GM21515 (cell line): ENCODE measurements around the gene ETNK2.

Experiments
- ATAC-seq: cut with Tn5 transposase; IDR thresholded peaks from one replicate; pipeline ENCODE4 v1.9.1; 2021; ENCODE audit not compliant: unreplicated experiment

Gene ETNK2

GRCh38 chr1:204151552-204152309 is at the start of gene ETNK2:
Gene ETNK2, minus strand, starts transcription at chr1:204152044. Its CDS starts 192 bp downstream, at chr1:204151852.
- ATAC-seq: no peak

DNA sequence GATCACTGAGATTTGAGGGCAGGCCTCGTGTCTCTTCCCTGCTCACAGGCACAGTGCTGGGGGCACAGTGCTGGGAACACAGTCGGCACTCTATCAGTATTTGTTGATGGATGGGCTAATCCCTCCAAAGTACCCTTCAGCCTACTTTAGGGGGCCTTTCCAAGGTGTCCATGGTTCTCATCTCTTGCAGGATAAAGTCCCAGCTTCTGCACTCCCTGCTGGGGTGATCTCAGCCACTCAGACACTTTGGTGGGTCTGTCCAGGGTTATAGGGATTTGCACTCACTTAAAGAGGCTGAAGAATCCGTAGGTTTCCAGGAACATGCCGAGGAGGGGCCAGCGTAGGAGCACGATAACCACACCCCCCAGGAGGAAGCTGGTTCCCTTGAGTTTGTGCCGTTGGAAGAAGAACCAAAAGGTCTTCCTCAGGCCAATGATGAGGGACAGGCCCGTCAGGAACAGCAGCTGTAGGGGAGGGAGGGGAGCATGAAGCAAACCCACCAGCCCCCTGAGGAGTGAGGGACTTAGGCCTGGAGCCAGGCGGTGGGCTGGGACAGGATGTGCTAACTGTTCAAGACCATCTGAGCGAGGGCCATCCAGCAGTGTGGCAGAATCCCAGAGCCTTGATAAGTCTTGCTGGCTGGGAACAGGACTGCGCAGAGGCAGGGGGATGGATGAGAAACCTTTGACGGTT is 49.6 kb upstream of the ETNK2 start:
- no peak for ATAC-seq

DNA sequence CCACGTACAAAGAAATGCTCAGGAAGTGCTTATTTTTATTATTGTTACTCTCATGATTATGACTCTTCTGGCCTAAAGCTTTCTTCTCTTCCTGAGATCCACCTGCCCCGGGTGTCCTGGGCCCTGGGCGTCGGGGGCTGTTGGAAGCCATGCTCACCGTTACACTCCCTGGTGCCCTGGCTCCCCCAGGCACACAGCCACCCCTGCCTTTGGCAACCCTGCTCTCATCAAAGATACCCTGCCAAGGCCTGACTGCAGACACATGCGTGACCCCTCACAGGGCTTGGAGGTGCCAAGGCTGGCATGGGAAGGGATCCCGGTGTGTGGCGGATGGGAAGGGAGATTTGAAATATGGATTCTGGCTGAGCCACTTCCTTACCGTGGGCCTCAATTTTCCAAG is 47.7 kb upstream of the ETNK2 start:
- no peak for ATAC-seq

DNA sequence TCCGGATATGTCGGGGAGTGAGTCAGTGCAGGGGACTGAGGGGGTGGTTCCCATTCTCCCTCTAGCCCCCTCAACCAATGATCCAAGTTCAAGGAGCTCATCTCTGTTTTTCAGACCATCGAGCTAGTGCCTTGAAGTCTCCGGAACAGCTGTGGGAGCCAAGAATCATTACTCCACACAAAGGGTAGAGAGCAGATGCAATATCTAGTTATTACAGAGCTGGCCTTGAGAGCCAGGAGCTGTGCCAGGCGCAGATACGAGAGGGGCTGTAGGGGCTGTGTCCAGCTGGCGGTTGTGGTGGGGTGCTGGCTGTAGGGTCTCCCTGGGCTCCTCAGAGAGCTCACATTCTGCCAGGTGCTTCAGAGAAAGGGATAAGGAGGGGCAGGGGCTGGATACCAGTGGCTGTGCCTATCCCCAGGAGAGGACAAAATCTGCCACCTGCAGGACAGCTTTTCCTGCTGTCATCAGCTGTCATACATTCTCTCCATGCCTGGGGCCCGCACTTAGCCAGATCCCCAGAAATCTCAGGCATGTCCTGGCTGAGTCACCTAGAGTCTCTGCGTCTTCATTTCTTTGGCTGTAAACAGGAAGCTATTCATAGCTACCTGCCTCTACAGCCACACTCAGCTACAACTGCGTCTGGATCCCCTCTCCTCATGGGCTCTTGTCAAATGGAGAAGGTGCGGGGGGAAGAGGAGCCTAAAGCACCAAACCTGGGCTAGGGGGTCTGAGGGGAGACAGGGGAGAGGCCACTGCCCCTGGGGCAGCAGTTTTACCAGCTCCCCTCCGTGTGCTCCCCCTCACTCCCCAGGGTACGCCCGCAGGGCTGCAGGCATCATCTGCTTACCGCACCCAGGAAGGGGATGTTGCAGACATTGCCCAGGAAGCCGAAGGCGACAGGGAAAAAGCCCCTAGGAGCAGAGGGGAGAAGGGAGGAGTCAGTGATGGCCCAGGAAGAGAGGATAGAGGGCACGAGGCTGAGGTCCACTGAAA is 46.8 kb upstream of the ETNK2 start:
- ATAC-seq: no peak

- ATAC-seq: no peak
Observed at GRCh38 chr1:204197068-204197467, 45.2 kb upstream of the ETNK2 start.

GRCh38 chr1:204196068-204196795 is 44.4 kb upstream of the ETNK2 start, which contains the start of gene KISS1:
Gene KISS1, minus strand, starts transcription at chr1:204196491. Its CDS starts 3,615 bp downstream, at chr1:204192876.
- no peak for ATAC-seq

DNA sequence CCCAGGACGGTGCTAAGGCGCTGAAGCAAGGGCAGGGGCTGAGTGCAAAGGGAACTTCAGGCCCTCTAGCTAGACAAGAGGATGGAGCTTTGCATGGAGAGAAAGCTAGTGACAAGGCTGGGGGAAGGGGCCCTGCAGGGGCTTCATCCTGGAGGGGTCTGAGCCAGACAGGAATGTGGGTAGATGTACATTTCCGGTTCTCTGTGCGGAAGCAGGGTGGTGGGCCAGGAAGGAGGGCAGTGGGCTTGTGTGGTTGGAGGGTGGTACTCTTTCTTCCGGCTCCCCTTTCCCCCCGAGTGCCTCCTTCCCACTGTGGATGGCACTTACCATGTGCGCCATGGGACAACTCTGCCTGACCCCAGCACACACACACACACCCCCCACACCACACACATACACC is 42.9 kb upstream of the ETNK2 start:
- no peak for ATAC-seq

DNA sequence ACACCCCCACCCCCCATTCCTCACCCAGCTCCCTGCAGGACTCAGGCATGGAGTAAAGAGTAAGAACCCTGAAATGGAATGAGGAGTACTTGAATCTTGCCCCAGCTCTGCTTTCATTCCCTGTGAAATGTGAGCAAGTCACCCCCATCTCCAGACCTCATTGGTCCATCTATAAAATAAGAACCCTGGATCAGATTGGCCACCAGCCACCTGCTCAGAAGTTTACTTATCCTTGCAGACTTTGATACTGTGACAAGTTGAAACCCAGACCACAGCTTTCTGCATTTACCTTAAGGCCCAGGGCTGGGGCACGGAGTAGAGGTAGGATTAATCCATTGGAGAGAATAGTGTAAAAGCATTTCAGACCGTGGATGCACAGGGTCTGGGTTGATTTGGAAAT is 42.2 kb upstream of the ETNK2 start:
- ATAC-seq: no peak

- ATAC-seq: no peak
Observed at GRCh38 chr1:204192589-204193352, 40.9 kb upstream of the ETNK2 start.

DNA sequence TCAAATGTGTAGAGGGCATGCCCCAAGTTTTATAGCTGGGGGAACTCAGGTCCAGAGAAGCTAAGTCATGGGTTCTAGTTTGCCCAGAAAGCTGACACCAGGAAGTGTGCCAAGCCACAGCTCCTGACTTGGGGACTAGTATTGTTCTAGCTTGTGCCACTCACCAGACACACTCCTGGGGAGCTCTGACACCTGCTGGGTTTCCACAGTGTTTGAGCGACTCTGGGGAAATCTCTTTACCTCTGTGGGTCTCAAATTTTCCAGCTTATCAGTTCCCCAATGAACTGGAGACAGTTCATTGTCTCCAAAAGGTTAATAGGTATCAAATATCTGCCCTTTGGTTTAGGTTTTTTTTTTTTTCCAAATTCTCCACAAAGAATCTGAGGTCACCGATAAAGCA is 40.2 kb upstream of the ETNK2 start:
- no peak for ATAC-seq

GRCh38 chr1:204191456-204191855 is 39.6 kb upstream of the ETNK2 start:
- ATAC-seq: no peak

DNA sequence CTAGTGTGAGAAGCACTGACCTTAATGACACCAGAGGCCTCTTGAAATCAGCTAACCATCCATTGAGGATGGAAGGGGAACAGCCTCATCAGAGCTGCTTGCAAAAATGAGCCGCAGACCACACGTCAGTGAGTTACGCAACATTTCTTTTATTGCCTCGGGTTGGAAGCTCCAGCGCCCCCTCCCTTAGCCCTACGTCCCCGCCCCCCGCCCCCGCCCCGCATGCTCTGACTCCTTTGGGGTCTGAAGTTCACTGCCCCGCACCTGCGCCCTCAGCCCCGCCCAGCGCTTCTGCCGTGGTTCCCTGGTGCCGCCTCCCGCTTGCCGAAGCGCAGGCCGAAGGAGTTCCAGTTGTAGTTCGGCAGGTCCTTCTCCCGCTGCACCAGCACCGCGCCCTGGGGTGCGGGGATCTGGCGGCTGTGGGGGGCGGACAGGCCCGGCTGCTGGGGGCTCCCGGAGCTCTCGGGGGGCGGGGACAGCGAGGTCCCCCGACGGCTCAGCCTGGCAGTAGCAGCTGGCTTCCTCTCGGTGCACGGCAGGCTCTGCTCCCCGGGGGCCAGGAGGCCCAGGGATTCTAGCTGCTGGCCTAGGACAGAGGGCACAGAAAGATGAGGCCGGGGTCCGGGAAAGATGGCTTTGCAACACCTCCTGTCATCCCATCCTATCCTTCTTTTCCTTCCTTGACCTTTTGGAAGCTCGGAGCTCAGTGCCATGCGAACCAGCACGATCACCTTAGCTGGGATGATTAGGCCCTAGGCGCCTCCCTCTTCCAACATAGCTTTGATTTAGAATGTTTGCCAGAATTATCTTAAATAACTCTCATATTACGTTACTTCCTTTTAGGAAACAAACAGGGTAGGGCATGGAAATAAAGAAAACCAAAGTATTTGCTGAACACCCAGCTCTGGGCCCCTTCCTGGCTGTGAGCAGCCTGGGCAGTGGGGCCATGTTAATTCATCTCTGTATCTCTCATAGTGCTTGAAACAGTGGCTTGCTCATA is 38.7 kb upstream of the ETNK2 start:
- ATAC-seq: no peak

DNA sequence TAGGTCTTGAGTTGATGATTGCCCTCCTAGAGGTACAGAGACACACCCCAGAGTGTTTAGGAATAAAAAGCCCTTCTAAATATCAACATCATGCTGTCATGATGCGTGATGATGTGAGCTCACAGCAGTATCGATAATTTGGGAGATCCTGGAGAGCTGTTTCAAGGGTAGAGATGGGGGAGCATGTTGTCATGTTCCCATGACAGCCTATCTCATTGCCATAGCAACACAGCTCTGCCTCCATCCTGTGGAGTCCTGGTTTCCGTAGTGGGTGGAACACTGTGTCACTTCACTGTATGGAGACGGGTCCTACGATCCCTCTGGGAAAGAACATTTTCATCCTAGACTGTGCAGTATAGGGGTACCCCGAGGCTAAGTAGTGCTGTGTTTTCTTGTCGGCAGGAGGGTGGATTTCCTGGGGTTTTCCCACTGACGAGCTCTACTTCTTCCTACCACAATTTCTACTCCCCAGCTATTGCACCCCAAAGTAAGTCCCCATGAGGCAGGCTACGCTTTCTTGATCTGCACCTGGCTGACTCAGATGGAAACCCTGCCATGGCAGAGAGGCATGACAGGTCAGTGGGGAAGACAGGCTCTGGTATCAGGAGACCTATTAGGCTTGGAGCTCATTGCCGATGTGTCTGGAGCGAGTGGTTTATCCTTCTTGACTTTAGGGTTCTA is 37.3 kb upstream of the ETNK2 start:
- ATAC-seq: no peak

DNA sequence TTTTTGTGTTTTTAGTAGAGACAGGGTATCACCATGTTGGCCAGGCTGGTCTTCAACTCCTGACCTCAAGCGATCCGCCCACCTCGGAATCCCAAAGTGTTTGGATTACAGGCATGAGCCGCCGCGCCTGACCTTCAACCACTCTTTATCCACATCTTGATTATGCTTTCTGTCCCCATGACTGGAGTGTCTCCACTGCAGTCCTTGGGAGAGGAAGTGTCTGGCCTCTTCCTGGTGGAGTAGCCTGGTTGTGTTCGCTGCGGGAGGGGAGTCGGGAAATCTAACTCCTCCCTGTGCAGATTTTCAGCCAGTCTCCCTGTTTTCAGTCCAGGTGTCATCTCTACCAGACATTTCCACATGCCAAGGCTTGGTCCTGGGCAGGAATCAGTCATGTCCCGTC is 34.8 kb upstream of the ETNK2 start:
- no peak for ATAC-seq

- no peak for ATAC-seq
Observed at GRCh38 chr1:204181116-204181515, 29.3 kb upstream of the ETNK2 start.

DNA sequence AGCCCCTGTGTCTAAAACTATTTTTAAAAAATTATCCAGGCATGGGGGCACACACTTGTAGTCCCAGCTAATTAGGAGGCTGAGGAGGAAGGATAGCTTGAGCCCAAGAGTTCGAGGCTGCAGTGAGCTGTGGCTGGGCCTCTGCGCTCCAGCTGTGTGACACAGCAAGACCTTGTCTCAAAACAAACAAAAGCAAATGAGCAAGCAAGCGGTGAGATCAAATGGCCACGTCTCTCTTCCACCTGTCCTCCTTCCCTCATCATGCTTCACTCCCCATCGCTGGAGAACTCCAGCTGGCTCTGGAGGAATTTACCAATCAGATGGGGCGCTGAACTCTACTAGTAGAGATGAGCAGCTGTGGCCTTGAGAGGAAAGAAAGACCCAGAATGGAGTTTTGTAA is 28.3 kb upstream of the ETNK2 start:
- ATAC-seq: no peak

DNA sequence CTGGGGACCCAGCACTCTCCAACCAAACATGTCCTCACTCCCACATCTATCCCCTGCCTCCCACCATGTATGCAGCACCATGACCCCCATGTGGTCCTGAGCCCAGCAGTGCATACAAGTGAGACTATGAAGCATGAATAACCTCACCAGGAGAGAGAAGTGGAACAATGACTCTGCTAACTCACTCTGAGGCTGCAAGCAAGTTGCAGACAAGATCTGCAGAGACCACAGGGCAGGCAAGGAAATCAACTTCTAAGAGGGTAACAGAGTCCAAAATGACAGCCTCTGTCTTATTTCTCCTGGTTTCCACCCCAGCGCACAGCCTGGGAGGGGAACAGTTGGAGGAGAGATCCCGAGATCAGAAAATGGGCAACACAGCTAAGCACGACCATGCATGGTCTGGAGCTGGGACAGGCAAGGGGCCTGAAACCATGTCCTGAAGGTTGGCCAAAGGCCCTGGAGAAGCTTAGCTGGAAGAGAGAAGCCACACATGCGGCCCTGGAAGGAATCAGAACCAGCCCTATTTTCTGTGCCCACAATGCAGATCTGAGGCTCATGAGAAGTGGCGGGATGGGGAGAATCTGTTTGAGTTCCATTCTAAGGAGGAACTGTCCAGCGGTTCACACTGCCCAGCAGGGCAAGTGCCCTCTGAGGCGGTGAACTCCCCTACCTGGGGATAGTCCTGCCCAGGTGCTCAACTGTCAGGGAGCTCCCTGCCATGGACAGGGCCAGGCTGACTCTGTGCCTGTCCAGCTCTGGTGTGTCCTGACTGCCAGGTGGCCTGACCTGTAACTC is 26.8 kb upstream of the ETNK2 start:
- no peak for ATAC-seq
